Measurements from ENCODE around the gene GRIN3B. TPM values are rescaled to one million over a fixed set of nuclear protein-coding genes. Genes with fewer than 3 reads are reported as not detected.

GRIN3B gene
- total and polyA plus RNA-seq, 2 of the 8 experiments (the other 6 are each of a cell fraction or from before 2014, with no cell fraction given): 0.45 to 1.0 TPM

DNA sequence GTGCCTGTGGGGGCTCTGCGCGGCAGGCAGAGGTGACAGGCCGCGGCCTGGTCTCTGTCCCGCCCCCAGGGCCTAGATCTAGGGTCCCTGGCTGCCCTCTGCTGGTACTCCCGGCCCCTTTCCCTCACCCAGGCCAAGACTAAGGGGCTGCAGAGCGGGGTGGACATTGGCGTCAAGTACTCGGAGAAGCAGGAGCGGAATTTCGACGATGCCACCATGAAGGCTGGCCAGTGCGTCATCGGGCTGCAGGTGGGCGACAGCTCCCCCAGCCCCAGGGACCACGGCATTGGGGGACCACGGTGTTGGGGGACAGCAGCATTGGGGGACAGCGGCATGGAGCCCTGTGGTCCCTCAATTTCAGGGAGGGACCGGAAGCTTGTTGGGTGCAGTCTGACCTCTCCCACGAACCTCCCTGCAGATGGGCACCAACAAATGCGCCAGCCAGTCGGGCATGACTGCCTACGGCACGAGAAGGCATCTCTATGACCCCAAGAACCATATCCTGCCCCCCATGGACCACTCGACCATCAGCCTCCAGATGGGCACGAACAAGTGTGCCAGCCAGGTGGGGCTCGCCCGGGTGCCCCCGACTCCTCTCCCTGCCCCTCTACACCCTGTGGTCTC lies 35.9 kb downstream of the GRIN3B start:
- Histone ChIP-seq H3K14ac (ENCODE audit: insufficient read length) (no peak overlapping the region), H4K91ac (replicated peaks; ENCODE audit: insufficient read length, low read length) (no peak overlapping the region), H3K36me3 (ENCODE audit: control insufficient read depth in 2 of 4, insufficient read depth in 4 of 4, low read length in 3 of 4) (peaks cover 20 to 37% (median 34%) of the 10 kb centered on the region in 4 experiments), H2AK5ac (ENCODE audit: low read depth, low read length) (no peak overlapping the region), H3K4ac (replicated peaks; ENCODE audit: insufficient read length, low read depth, low read length) (no peak overlapping the region), H3K4me1 (replicated peaks in 1 of 4; ENCODE audit: control insufficient read depth in 3 of 4, insufficient read depth in 4 of 4, low read length in 3 of 4) (peaks cover 0 to 8% (median 6%) of the 10 kb centered on the region in 4 experiments; a peak in 6 of 7 replicates), H3K4me2 (ENCODE audit: insufficient read depth in 1 of 2, low read depth in 2 of 2, low read length in 2 of 2) (no peak overlapping the region), H3K9me3 (ENCODE audit: insufficient read depth in 2 of 2, low read depth in 1 of 2, low read length in 1 of 2) (no peaks in the 10 kb centered on the region), H2BK15ac (ENCODE audit: low read length) (no peak overlapping the region), H3K9ac (replicated peaks in 1 of 4; ENCODE audit: extremely low read depth in 1 of 4, low read depth in 3 of 4, low read length in 3 of 4) (no peak overlapping the region), H3K18ac (ENCODE audit: extremely low read depth, low read length) (no peak overlapping the region), H2BK120ac (replicated peaks; ENCODE audit: low read depth, low read length) (no peak overlapping the region), H3K4me3 (ENCODE audit: extremely low read depth in 1 of 4, insufficient read depth in 2 of 4, low read depth in 3 of 4, low read length in 4 of 4) (no peak overlapping the region), H3K56ac (replicated peaks; ENCODE audit: insufficient read length, low read depth, low read length) (no peak overlapping the region), H2AFZ (ENCODE audit: low read length) (no peak overlapping the region), H3K79me2 (ENCODE audit: control insufficient read depth in 1 of 2, insufficient read depth in 2 of 2, low read length in 2 of 2) (peaks cover 0 to 15% of the 10 kb centered on the region in 2 experiments; a peak in 2 of 4 replicates), H3K27me3 (replicated peaks in 1 of 4; ENCODE audit: control insufficient read depth in 3 of 4, extremely low read depth in 1 of 4, insufficient read depth in 3 of 4, low read length in 3 of 4) (no peaks in the 10 kb centered on the region), H4K20me1 (replicated peaks in 1 of 2; ENCODE audit: control insufficient read depth in 1 of 2, insufficient read depth in 2 of 2, low read length in 2 of 2) (peaks cover 0 to 13% of the 10 kb centered on the region in 2 experiments), H2BK20ac (ENCODE audit: low read length) (no peak overlapping the region), H4K5ac (ENCODE audit: insufficient read length, low read depth, low read length) (no peak overlapping the region), H3K79me1 (ENCODE audit: low read depth, low read length) (peaks cover 3% of the 10 kb centered on the region), H3K27ac (ENCODE audit: low read depth, low read length) (no peak overlapping the region), H4K8ac (ENCODE audit: extremely low read depth, insufficient read depth, low read length) (peak overlapping the region; percentile 4; the same call in 1 of the 2 replicates), H2BK5ac (ENCODE audit: low read depth, low read length) (no peak overlapping the region), H3K23ac (ENCODE audit: insufficient read length) (no peak overlapping the region), H3K23me2 (ENCODE audit: low read depth, low read length) (peaks cover 10% of the 10 kb centered on the region), H2BK12ac (ENCODE audit: low read depth, low read length) (no peak overlapping the region)
- ChIA-PET POLR2A (ENCODE audit: partially characterized antibody) (interaction anchor here (0.6 to 16.4 kb wide), 10 partner anchors 9 to 233 kb away, joined by 3 to 509 read pairs (median 6); partner anchors contain the start of genes CIRBP, CNN2 and RNU6-2), CTCF (ENCODE audit: partially characterized antibody) (interaction anchor here (0.7 to 1.8 kb wide), 4 partner anchors 11 to 164 kb away, joined by 3 to 5 read pairs (median 4); no protein-coding TSS in a partner anchor)
- no peak for FAIRE-seq
- no peak for DNase-seq (ENCODE audit: low read depth in 1 of 2, low spot score in 2 of 2)
- WGBS, 2 experiments (ENCODE audit: extremely low coverage in 1 of 2, insufficient coverage in 1 of 2, insufficient read length in 1 of 2, insufficient replicate concordance in 2 of 2, low coverage in 1 of 2, low lambda C conversion rate in 2 of 2, missing lambda C conversion rate in 1 of 2): 91% methylated on average over 29 of the region's 29 CpGs; no CpG with 5 or more reads in 1 of the 2 experiments
- TF ChIP-seq POLR2AphosphoS5 (IDR thresholded peaks at IDR 0.05; ENCODE audit: low read depth, low read length) (peak; percentile 94), ATF2 (IDR thresholded peaks at IDR 0.05; ENCODE audit: low read length) (no peak), NRF1 (IDR thresholded peaks at IDR 0.05; ENCODE audit: low read depth, low read length) (no peak), EP300 (IDR thresholded peaks at IDR 0.05; ENCODE audit: borderline replicate concordance in 1 of 2, low read depth in 2 of 2, low read length in 2 of 2) (no peak), NANOG (IDR thresholded peaks at IDR 0.05; ENCODE audit: insufficient read depth, low read depth, low read length, poor library complexity, severe bottlenecking) (no peak), CTCF (IDR thresholded peaks at IDR 0.05; ENCODE audit: control extremely low read depth in 1 of 3, insufficient read depth in 1 of 3, low read depth in 1 of 3, low read length in 3 of 3) (peak; percentile 35 to 46 (median 36)), CHD2 (IDR thresholded peaks at IDR 0.05; ENCODE audit: low read length) (no peak)

Data from H1 (cell line).